Right cardiac atrium (tissue), 5 donors: ENCODE measurements around the gene TRIM15. TPM values are rescaled to one million over a fixed set of nuclear protein-coding genes. Genes with fewer than 3 reads are reported as not detected.
"Not testable (repeated sequence)": the region's sequence is repeated elsewhere in the genome, so short reads cannot be mapped to it uniquely, and the experiment has no call there.

ENCODE experiments used
- ATAC-seq, 2 donors: fragments of 200-7000 bp; cut with Tn5 transposase; one replicate each; pipeline versions ENCODE4 v1.8.0 to v1.9.1; 2020; ENCODE audit warnings: moderate library complexity in 2 of 2, mild to moderate bottlenecking in 1 of 2
- DNase-seq, 3 donors: peaks; one replicate each; pipeline ENCODE4 v3.0.0-alpha.2; 2020
- H3K27ac ChIP-seq: one replicate; pipeline ENCODE4 v1.5.1; 2013; ENCODE audit warnings: mild to moderate bottlenecking, low read length, control low read depth, moderate library complexity
- H3K27me3 ChIP-seq: one replicate; pipeline ENCODE4 v1.6.1; 2013; ENCODE audit not compliant: control insufficient read depth, insufficient read depth
- H3K4me1 ChIP-seq: one replicate; pipeline ENCODE4 v1.6.1; 2013; ENCODE audit warnings: low read length; ENCODE audit not compliant: control insufficient read depth, insufficient read depth
- H3K4me3 ChIP-seq: one replicate; pipeline ENCODE4 v1.5.1; 2013; ENCODE audit warnings: low read length, control low read depth
- H3K9me3 ChIP-seq: one replicate; pipeline ENCODE4 v1.6.1; 2013; ENCODE audit warnings: low read length; ENCODE audit not compliant: control insufficient read depth
- WGBS: extraction: QIAGEN DNeasy Blood & Tissue Kit; methylation state at CpG from one replicate; pipeline ENCODE4 v1.1.7; 2013; 5-methylcytosine and 5-hydroxymethylcytosine counted together
- intact Hi-C, 4 donors: fragments of 100-400 bp; cut with DNase I; formaldehyde crosslinking; loops; one replicate each; pipeline versions ENCODE4 v1.11.0 to v1.14.0; 2022 to 2023
- polyA plus RNA-seq: library from polyadenylated mRNA; stranded (reverse); fragments of 200-250 nt; gene quantifications from one replicate; pipeline ENCODE4 v1.2.3, GENCODE V29; 2013
- total RNA-seq, 4 donors: library from RNA; stranded (reverse); fragmentation: NEBNext Ultra II Directional; extraction: Animal tissue kit (Norgen Biotek cat#: 25700); gene quantifications; one replicate each; pipeline ENCODE4 v1.2.1, GENCODE V29; 2021
- donor health status: healthy with polysubstance abuse.
- donor health status: DM: no; HTN: yes; CAD: no.
- donor health status: DM: no; HTN: no; CAD: no.
- donor health status: DM: no; HTN: yes; CAD: no; lungs with severe emphysema.
- donor health status: DM: yes; HTN: yes; CAD: no.

TRIM15 gene
- total and polyA plus RNA-seq, 5 donors: not detected

GRCh38 chr6:30156774-30157173 lies 6.6 kb upstream of the TRIM15 start:
- H3K4me1 ChIP-seq: peaks cover 2% of the 10 kb centered on the region
- ATAC-seq (no peak), DNase-seq (no peak)
- no peaks in the 10 kb centered on the region for H3K27me3 ChIP-seq
- H3K9me3 ChIP-seq: no peaks in the 10 kb centered on the region
- 88% methylated on average over 9 of the region's 9 CpGs for WGBS
- no peak overlapping the region for H3K4me3 ChIP-seq
- H3K27ac ChIP-seq: no peak overlapping the region
- intact Hi-C loops: no loop called here

GRCh38 chr6:30157581-30157980 lies 5.8 kb upstream of the TRIM15 start:
- ATAC-seq (no peak), DNase-seq (no peak)
- intact Hi-C loops: no loop called here
- Histone ChIP-seq H3K4me3 (no peak overlapping the region), H3K4me1 (peaks cover 2% of the 10 kb centered on the region), H3K9me3 (no peaks in the 10 kb centered on the region), H3K27me3 (no peaks in the 10 kb centered on the region), H3K27ac (no peak overlapping the region)

DNA sequence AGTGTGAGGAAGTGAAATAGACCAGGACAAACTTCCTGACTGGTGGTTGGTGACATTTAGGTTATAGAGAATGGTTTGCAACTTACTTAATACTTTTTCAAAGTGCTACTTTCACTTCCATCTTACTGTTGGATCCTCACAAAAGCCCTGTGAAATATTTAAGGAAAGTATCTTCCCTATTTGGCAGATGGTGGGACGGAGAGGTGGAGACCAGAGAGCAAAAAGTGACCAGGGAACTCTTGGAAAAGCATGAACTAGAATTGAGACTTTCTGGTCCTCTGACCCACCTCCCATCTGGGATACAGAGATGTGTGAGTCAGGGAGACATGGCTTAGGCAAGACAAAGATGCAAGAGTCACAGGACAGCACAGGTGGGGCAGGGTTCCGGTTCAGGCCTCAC lies 5.3 kb upstream of the TRIM15 start:
- ATAC-seq: no peak
- Histone ChIP-seq H3K4me3 (no peak overlapping the region), H3K4me1 (peaks cover 2% of the 10 kb centered on the region), H3K27me3 (no peaks in the 10 kb centered on the region), H3K27ac (no peak overlapping the region), H3K9me3 (no peaks in the 10 kb centered on the region)
- no peak for DNase-seq
- intact Hi-C loops: no loop called here
- WGBS: 81% methylated on average over 2 of the region's 2 CpGs

DNA sequence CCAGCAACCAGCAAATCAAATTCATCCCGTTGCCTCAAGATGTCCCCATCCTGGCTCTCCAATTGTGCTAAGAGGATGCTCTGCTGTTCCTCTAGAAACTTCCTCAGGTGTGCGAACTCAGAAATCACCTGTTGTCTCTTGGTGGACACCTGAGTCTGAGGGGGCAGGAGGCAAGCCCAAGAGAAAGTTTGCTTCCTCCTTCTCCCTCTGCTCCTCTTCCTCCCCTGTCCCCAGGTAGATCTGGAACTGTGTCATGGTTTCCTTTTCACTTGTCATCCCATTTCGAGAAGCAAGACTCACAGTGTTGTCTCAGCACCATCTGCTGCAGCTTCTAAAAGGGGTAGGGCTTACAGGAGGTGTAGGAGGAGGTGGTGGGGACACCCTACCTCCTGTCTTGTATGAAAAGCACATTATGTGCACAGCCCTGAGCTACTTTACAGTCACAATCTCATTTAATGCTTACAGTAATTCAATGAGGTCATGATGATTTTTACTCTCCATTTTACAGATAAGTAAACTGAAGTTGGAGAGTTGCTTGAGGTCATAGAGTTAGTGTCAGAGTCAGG lies 4.8 kb upstream of the TRIM15 start:
- DNase-seq (no peak), ATAC-seq (no peak)
- intact Hi-C loops: no loop called here
- Histone ChIP-seq H3K27me3 (no peaks in the 10 kb centered on the region), H3K4me1 (peaks cover 2% of the 10 kb centered on the region), H3K27ac (no peak overlapping the region), H3K4me3 (no peak overlapping the region), H3K9me3 (no peaks in the 10 kb centered on the region)
- WGBS: 68% methylated on average over 3 of the region's 3 CpGs

DNA sequence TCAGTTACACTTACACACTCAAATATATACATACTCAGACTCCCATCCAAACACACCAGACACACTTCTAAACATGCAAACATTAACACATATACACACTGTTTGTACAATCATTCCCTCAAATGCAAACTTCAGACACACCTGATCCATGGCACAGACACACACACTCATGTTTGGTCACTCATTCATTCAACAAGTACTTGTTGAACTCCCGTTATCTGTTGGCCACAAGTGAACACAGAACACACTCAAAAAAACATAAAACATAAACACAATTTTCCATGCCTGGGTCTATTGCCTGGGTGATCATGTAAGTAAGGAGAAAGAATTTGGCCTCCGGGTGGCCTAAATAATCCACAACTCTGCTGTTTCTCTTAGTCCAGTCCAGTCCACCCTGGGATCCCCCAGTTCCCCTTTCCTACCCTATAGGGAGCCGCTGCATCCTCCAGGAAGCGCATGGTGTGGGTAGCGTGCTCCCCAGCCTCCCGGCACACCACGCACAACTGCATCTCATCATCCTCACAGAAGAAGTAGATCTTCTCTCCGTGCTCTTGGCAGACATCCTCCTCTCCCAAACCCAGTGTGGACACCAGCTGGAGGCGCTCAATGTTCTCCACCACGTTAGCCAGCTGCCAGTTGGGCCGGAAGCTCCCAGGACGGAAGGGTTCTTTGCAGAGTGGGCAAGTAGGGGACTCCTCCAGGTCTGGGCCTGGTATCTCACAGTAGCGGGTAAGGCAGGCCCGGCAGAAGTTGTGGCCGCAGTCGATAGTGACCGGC lies 3.1 kb upstream of the TRIM15 start:
- H3K4me1 ChIP-seq: peaks cover 2% of the 10 kb centered on the region
- H3K27me3 ChIP-seq: no peaks in the 10 kb centered on the region
- ATAC-seq (no peak), DNase-seq (no peak)
- WGBS: 91% methylated on average over 17 of the region's 17 CpGs
- intact Hi-C loops: no loop called here
- no peak overlapping the region for H3K4me3 ChIP-seq
- H3K9me3 ChIP-seq: no peaks in the 10 kb centered on the region
- no peak overlapping the region for H3K27ac ChIP-seq

- intact Hi-C loops: no loop called here
- WGBS: 69% methylated on average over 4 of the region's 4 CpGs
- Histone ChIP-seq H3K9me3 (no peaks in the 10 kb centered on the region), H3K4me3 (no peak within 1 kb of the TSS), H3K27me3 (no peaks in the 10 kb centered on the region), H3K27ac (no peak within 1 kb of the TSS), H3K4me1 (peaks cover 2% of the 10 kb centered on the region)
- no peak for ATAC-seq
- no peak for DNase-seq
Observed at GRCh38 chr6:30160785-30161531, 2.4 kb upstream of the TRIM15 start, which contains the start of gene TRIM10. TSS of gene TRIM10 (minus strand) at chr6:30161211. CDS start at chr6:30160858, 353 bp downstream.

- H3K27me3 ChIP-seq: no peaks in the 10 kb centered on the region
- intact Hi-C loops: no loop called here
- ATAC-seq: no peak
Observed at GRCh38 chr6:30162265-30163089, 869 bp upstream of the TRIM15 start.

DNA sequence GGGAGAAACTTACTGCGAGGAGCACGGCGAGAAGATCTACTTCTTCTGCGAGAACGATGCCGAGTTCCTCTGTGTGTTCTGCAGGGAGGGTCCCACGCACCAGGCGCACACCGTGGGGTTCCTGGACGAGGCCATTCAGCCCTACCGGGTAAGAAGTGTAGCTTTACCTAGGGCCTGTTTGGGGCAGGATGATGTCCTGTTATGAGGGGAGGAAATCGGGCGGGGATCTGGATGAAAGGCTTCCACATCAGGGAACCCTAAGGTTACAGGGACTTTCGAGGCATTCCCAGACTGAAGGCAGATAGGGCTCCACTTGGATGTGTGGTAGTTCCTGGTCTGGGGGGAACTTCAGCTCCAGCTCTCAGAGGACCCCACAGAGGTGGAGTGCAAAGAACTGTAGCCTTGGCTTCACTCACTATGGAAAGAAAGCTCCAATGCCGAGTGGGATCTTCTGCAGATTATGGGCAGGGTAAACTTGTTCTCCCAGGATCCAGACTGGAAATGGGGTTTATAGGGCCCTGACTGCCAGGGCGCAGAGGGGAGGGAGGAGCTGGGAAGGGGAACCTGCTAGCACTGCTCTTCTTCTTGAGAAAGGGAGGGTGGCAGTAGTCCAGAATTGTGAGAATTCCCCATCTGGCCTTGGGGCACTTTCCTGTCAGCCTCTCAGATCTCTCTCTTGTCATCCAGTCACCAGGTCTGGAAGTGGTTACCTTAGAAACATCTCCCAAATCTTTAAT lies 740 bp downstream of the TRIM15 start:
- Histone ChIP-seq H3K4me3 (no peak overlapping the region), H3K27me3 (no peaks in the 10 kb centered on the region), H3K27ac (no peak overlapping the region), H3K9me3 (no peaks in the 10 kb centered on the region), H3K4me1 (no peaks in the 10 kb centered on the region)
- intact Hi-C loops: no loop called here
- DNase-seq: no peak
- 90% methylated on average over 16 of the region's 16 CpGs for WGBS
- no peak for ATAC-seq

More at GRCh38 chr6:30162265-30163089, 869 bp upstream of the TRIM15 start:
- Histone ChIP-seq H3K4me1 (no peaks in the 10 kb centered on the region), H3K9me3 (no peaks in the 10 kb centered on the region), H3K27ac (no peak overlapping the region), H3K4me3 (no peak overlapping the region)
- no peak for DNase-seq
- 82% methylated on average over 12 of the region's 12 CpGs for WGBS

GRCh38 chr6:30164714-30165113 lies 1.4 kb downstream of the TRIM15 start:
- intact Hi-C loops: no loop called here
- WGBS: 80% methylated on average over 4 of the region's 4 CpGs
- Histone ChIP-seq H3K4me3 (no peak overlapping the region), H3K27ac (no peak overlapping the region), H3K4me1 (no peaks in the 10 kb centered on the region), H3K9me3 (no peaks in the 10 kb centered on the region), H3K27me3 (no peaks in the 10 kb centered on the region)
- ATAC-seq (no peak), DNase-seq (no peak)

DNA sequence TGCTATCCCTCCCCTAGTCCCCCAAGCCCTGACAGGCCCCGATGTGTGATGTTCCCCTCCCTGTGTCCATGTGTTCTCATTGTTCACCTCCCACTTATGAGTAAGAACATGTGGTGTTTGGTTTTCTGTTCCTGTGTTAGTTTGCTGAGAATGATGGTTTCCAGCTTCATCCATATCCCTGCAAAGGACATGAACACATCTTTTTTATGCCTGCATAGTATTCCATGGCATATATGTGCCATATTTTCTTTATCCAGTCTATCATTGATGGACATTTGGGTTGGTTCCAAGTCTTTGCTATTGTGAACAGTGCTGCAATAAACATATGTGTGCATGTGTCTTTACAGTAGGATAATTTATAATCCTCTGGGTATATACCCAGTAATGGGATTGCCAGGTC lies 1.9 kb downstream of the TRIM15 start:
- 89% methylated on average over 1 of the region's 1 CpG for WGBS
- DNase-seq, H3K9me3 ChIP-seq, H3K27ac ChIP-seq, H3K4me3 ChIP-seq, H3K27me3 ChIP-seq, H3K4me1 ChIP-seq, intact Hi-C loops, ATAC-seq: not testable (repeated sequence)
